SHP77 treated with DMSO at 0.1 percent for 48 hours (cell line): ENCODE results near the gene LGALS3BP.
"Not testable (repeated sequence)": the region's sequence is repeated elsewhere in the genome, so short reads cannot be mapped to it uniquely, and the experiment has no call there.

Source experiments
- DNase-seq: peaks from one replicate; lab custom pipeline; 2025; lab: John Stamatoyannopoulos, UW

The LGALS3BP gene

DNA sequence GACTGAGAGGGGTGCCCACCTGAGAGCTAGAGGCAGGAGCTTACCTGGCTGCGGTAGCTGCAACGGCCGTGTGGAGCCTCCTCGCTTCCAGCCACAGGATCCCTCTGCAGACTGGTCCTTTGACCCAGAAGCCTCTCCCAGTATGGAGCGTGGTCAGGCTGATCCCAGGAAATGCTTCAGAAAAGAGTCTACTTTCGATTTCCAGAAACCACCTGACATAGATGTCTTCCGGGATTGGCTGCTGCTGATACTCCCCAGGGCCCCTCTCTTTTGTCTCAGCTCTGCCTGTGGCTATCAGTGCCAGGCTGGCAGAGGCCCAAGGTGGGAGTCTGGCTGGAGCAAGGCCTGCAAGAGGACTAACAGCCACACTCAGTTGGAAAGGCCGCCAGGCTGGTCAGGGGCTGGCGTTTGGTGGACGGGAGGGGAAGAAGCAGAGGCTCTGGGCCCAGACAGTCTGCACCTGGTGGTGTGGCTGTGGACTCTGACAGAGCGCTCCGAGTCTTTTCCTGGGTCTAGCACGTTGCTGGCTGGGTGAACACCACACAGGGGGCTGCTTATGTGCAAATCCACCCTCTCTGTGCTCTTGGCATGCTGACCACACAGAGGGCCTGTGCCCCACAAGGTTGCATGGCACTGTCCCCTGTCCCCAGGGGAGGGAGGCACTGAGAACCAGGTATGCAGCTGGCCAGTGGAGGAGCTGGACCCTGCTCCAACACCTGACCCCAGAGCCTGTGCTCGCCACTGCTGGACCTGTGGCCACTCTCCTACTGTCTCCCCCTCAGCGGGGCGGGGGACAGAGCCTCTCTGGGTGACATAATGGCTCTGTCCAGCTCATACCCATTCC lies at the start of gene LGALS3BP:
TSS of gene LGALS3BP (minus strand) at position 144 of the 844 bp plus-strand sequence. CDS start 2,732 bp downstream, outside the sequence.
- DNase-seq: peak; percentile 98

GRCh38 chr17:79028496-79029326 lies 49.0 kb upstream of the LGALS3BP start:
- no peak for DNase-seq

DNA sequence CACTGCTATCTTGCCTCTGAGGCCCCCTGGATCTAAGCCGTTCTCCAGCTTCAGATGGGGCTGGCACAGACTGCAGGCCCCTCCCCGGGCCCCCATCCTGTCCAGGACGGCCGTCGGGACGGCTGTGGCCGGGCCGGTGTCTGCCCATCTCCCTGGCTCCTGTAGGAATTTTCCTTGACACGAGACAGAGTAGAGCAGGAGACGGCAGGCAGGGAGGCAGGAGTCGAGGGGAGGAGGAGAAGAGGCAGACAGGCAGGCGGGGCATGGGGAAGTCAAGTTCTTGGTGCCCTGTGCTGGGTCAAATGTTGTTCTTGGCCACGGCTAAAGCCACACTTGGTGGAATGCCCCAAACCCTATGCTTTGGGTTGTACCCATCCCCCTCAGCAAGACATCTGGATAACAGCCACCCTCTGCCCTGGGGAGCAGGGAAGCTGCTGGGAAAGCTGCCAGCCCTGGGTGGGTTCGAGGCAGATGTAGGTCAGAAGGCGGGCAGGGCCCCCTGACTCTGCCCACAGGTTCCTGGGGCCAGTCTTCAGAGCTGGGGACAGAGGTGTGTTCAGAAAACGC lies 48.3 kb upstream of the LGALS3BP start:
- no peak for DNase-seq

GRCh38 chr17:79027274-79027924 lies 47.7 kb upstream of the LGALS3BP start:
- no peak for DNase-seq

- no peak for DNase-seq
Observed at GRCh38 chr17:79026376-79027273, 46.9 kb upstream of the LGALS3BP start.

- no peak for DNase-seq
Observed at GRCh38 chr17:79024901-79025737, 45.4 kb upstream of the LGALS3BP start.

GRCh38 chr17:79023886-79024771 lies 44.4 kb upstream of the LGALS3BP start, which contains the start of gene C1QTNF1:
TSS of gene C1QTNF1 (plus strand) at chr17:79024169. CDS start at chr17:79043969, 19,800 bp downstream.
- DNase-seq: no peak

DNA sequence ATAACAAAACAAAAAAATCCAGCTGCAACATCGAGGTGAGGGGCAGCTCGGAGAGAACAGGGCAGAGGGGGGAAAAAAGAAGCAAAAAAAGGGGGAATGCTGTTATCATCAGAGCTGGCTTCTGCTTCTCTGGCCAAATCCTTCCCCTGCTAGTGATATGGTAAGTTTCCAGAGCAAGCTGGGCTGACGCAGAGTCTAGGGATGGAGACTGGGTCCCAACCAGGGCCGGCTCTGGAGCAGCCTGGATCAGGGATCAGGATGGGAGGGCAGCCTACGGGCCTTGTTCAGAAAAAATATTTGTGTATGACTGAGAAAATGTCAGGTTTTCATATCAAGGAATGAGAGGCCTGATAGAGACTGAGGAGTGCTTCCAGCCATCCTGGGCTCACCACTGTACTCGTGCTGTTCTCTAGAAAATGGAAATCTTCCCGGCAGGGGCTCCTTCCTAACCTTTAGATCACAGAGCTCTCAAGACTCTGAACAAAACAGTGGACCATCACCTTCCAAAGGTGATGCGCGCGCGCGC lies 43.5 kb upstream of the LGALS3BP start:
- no peak for DNase-seq

DNA sequence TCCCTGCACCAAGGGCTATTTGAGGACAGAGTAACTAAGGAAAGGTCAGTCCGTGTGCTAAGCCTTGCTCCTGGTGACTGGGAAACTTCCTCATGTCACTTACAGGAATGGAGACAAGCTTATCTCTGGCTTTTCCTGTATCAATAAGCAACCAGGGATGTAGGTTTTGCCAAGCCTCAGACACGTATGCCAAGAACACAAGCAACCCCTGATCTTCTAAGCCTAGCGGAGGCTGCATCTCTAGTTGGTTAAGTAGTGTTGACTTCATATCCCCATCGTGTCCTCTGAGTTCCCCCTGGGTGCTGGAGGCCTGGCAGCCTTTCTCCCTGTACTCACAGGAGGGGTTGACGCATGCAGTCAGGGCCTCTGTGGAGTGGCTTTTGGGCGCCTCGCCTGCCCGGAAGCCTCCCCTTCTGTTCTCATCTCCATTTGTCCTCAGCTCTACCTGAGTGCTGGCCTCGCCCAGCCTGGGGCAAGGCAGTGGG lies 42.8 kb upstream of the LGALS3BP start:
- DNase-seq: no peak

GRCh38 chr17:79021929-79022328 lies 42.2 kb upstream of the LGALS3BP start:
- DNase-seq: not testable (repeated sequence)

DNA sequence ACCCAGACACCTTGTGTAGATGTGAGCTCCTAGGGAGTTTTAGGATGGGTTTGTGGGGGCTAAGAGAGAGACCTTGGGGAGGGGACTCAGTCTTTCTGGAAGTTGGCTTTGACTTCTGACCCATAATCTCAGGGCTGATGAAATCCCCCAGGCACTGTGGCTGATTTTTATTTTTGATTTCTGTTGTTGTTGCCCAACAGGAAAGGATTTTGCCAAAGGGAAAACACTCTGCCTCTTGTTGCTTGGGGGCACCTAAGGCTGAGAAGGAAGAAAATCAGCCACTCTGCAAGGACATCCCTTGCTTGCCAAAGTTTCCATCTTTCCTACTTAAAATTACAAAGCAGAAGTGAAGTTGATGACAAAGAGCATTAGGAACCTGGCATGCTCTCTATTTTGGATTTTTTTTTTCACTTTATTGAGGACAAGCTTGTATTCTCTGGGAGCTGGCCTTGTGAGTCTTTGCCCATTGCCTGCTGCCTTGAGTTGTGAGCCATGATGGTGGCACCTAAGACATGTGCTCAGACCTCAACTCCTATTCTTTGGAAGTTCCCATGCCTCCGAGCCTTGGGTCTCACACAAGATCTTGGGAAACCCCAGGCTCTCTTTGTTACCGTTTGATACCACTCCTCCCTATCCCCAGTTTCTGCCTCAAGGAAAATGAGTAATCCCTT lies 41.0 kb upstream of the LGALS3BP start:
- no peak for DNase-seq

GRCh38 chr17:79019632-79020584 lies 40.2 kb upstream of the LGALS3BP start:
- peak; percentile 39 for DNase-seq

GRCh38 chr17:79019261-79019631 lies 39.5 kb upstream of the LGALS3BP start:
- DNase-seq: no peak

DNA sequence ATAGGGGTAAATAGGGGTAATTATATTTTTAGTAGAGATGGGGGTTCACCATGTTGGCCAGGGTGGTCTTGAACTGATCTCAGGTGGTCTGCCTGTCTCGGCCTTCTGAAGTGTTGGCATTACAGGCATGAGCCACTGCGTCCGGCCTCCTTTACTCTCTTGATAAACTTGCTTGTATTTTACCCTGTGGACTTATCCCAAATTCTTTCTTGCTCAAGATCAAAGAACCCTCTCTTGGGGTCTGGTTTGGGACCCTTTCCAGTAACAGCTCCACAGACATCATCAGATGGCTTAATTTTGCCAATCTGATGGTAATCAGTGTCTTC lies 38.6 kb upstream of the LGALS3BP start:
- no peak for DNase-seq

DNA sequence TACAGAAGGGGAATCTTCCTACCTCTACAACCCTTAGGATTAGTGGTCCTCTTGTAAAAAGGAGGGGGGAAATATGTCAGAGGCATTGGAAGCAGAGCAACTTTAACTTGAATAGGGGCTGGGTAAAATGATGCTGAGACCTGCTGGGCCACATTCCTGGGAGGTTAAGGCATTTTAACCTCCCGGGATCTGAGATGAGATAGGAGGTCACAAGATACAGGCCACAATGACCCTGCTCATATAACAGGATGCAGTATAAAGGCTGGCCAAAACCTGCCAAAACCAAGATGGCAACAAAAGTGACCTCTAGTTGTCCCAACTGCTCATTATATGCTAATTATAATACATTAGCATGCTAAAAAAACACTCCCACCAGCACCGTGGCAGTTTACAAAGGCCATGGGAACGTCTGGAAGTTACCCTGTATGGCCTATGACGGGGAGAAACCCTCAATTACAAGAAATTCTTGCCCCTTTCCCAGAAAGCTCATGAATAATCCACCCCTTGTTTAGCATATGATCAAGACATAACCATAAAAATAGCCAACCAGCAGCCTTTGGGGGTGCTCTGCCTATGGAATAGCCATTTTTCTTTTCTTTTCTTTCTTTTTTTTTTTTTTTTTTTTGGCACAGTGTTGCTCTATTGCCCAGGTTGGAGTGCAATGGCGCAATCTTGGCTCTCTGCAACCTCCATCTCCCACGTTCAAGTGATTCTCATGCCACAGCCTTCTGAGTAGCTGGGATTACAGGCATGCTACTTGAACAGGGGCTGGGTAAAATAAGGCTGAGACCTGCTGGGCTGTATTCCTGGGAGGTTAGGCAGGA lies 38.0 kb upstream of the LGALS3BP start:
- no peak for DNase-seq

DNA sequence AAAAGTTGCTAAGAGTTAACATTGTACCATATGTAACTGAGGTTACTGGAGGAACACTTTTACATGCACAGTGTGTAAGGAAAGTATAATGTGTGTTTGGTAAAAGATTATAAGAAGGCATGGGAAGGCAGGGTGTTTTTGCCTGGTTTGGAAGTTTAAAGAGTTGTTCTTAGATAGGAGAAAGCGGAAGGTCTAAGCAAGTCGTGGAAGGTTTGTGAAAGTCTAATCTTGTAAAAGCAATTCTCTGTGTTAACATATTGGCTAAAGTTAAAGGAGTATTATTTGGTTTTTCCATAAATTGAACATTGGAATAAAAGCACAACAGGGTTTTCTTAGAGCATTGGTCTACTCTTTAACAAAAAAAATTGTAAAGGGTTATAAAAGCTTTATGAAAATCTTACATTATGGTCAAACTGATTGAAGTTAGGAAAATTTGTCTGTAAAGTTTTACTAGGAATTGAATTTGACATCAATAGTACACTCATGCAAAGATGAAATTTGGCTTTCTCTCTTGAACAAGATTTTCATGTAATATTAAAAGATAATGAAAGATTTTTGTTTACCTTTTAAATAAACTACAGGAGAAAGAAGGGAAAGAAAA lies 34.5 kb upstream of the LGALS3BP start:
- no peak for DNase-seq
